Fibroblast of skin of right quadriceps (primary cell): ENCODE results near the gene EYS.
"Not testable (repeated sequence)": the region's sequence is repeated elsewhere in the genome, so short reads cannot be mapped to it uniquely, and the experiment has no call there.

Experiments used
- DNase-seq: peaks from one replicate; pipeline ENCODE4 v3.0.0-alpha.2; 2013

EYS gene

DNA sequence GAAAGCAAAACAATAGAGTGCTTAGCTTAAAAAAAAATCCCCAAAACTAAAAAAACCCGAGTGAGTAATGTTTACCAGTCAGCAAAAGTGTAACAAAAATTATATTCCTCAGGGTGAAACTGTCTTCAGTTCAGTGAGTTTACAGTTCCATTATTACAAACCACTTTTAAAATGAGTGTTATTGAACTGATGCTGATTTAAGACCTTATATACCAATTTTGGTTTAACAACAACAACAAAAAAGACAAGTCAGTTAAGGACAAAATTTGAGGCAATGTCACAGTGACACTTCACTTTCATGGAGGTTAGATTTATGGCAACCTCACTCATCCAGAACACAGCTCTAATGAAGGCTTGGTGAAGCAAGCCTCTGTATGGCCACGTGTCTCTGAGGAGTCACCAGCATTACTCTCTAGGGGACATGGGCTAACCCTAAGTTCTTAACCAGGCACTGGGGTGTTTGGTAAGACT is 1440.6 kb downstream of the EYS start:
- DNase-seq = no peak

DNA sequence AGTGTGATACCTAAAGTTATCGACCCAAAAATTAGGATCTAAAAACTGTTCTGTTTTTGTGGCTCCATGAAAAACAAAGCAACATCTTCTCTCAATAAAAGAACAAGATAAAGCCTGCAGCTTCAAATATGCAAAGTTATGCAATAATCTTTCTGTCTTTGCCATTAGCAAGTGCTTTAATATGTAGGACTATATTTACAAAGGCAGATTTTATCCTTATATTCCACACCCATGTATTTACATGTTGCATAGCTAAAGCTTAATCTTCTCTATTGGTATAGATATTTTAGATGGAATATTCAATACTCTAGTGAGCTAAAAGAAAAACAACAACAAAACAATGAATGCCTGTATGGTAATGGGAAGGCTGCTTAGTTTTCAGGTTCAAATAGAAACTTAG is 1443.2 kb downstream of the EYS start:
- no peak for DNase-seq

DNA sequence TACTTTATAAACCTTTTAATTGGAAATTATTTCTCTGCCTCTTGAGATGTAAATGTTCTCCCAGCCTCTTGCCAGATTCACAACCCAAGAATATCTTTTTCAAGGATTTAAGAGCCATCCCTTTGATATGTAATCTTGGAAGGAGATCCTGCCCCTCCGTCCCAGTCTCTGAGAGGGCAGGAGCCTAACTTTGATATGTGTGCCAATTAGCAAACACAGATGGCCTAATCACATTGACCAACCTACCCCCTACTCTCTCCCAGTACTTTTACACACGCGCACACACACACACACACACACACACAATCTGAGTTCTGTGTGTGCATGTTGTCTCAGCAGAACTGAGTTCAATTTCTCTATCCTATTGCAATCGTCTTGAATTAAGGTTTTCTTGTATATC is 1447.7 kb downstream of the EYS start:
- DNase-seq = no peak

DNA sequence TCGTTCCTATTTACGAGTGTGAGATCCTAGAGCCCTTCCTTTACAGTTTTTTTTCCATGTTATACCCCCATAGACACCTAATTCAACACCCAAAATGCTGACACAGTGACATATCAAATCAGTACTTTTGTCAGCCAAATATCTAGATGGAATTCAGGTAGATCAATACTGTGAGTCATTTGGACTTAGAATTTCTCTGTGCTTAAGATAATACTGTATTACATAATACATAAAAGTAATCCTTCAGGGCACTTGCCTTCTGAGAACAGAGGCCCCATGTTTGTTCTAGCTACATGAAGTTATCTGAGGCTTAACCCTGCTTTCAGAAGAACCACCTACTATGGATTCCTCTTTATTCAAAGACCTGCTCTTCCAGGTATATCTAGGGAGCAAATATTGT is 1448.3 kb downstream of the EYS start:
- DNase-seq = no peak

DNA sequence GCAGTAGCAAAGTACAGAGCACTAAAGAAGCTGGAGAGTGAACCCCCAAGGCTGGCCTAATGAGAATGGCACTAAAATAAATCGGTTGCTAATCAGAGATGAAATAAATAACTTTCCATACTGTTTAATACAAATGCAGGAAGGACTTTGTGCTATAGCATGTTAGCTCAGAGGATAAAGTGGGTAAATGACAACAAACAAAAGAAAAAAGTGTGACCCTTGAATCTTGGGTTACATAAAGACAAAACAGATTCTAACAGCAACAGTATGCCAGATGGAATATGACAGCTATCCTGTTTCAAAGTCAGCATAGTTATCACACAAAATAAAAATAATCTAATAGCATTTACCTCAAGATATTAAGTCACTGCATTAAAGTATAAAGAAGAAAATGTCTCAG is 1448.7 kb downstream of the EYS start:
- no peak for DNase-seq

DNA sequence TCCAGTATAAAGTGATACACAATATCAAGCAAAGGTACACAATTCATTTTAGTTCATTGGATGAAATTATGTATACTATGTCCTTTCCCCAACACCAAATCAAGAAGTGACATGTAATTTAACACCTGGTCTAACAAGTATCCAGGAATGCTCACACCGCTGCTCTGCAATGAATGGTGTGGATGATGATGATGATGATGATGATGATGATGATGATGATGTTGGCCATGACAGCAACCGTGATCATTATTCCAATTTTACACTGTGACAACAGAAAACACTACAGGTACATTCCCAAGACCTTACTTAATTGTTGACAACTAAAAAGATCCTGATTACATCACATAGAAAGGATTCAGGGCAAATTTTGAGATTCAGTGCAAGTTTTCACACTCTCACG is 1449.4 kb downstream of the EYS start:
- DNase-seq = no peak

DNA sequence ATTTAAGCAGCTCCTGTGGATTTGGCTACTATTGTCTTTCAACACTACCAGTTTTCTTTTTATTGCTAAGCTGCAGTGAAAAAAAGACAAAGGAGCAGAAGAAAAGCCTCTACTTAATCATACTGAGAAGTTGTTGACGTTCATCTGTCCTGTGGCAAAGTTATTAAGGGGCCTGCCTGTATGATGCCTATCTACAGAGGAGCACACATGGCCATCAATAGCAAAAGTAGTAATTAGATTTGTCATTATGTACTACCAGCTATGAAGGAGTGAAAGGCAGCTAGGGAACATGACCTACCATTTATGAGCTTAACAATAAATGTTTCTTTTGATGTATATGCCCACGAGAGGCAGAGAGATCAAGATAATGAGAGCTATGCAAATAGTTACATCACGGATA is 1450.5 kb downstream of the EYS start:
- no peak for DNase-seq

DNA sequence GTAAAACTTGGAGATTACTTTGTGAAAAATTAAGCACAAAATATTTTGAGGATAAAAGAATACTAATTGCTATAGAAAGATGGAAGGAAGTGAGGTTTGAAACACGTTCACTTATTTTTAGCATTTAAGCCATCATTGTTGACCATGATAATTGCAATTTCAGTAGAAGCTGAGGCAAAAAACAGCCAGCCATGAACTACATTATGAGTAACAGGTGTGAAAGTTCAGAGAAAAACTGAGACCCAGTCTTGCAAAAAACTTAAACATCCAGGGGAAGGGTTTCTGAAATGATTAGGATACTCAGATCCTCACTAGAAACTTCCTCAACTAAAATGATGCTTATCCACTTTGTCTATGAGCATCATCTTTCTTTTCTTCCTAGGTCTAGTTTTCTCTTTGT is 1452.0 kb downstream of the EYS start:
- DNase-seq = no peak

DNA sequence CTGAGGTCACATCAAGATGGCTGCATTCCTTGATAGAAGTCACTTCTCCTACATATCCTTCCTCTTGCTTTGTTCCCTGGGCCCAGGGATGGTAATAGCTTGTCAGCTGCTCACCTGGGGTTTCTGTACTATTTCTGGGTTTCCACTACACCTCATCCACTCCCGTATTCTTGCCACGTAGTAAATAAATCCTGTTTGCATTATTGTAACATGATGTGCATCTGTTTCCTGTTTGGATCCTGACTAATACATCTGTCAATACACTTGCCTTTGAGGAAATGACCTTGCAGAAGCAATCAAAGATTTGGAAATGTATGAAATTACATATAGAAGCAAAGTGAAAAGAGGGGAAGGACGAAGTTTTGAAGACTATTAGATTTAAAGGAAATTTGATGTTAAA is 1452.5 kb downstream of the EYS start:
- DNase-seq = no peak

DNA sequence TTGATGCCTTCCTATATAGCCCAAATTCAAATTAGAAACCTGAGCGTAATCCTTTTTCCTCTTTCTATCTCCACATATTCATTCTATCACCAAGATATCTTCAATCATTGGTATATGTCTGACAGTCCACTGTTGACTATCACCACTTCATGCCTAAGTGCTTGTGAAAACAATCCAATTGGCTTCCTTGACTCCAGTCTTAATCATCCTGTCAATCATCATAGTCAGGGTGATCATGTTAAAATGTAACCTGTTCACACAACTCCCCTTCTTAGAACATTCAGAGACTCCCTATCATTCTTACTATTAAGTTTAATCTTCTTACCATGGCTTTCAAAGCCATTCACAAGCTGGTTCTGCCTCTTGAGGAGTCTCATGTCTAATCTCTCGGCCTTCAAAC is 1454.8 kb downstream of the EYS start:
- DNase-seq = no peak

DNA sequence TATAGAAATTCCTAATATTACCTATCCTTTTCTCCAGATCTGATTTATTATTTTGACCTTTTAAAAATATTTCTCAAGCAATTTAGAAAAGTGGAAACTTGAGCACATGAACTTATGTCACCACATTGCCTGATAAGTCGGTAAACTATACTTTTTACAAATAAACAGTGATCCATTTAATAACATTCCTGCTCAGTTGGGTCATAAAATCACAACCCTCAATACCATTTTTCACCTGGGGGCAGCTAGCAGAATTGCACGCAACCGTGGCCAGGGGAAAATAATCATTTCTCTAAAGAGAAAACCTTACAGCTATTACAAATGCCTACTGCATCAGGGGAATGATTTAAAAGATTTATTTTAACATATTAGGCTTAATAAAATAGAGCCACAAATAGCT is 1456.9 kb downstream of the EYS start:
- peak; percentile 21 for DNase-seq

DNA sequence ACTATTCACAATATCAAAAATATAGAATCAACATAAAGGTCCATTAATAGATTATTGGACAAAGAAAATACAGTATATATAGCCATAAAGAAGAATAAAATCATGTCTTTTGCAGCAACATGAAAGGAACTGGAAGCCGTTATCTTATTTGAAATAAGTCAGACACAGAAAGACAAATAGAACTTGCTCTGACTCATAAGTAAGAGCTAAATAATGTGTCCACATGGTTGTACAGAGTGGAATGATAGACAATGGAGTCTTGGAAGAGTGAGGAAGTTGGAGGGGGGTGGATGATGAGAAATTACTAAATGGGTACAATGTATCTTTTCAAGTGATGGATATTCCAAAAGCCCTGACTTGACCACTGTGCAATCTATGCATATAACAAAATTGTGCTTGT is 1457.9 kb downstream of the EYS start:
- no peak for DNase-seq

DNA sequence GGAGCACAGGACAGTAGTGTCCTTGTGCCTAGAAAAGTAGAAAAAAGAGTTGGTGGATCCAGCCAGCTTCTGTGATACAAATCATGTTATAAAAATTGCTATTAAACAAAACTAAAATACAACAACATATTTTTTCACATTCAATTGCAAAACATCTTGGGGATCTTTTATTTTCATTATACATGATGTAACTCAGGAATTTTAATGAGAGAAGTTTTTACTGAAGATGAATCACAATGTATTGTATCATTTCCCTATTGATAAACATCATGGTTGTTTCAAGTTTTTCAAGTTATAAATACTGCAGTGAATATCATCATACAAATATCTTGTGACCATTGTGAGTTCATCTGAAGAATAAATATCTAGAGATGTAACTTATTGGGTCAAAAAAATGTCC is 1463.4 kb downstream of the EYS start:
- DNase-seq = no peak

DNA sequence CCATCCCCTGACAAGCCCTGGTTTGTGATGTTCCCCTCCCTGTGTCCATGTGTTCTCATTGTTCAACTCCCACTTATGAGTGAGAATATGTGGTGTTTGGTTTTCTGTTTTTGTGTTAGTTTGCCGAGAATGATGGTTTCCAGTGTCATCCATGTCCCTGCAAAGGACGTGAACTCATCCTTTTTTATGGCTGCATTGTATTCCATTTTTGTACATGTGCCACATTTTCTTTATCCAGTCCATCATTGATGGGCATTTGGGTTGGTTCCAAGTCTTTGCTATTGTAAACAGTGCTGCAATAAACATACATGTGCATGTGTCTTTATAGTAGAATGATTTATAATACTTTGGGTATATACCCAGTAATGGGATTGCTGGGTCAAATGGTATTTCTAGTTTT is 1468.1 kb downstream of the EYS start:
- not testable (repeated sequence) for DNase-seq

DNA sequence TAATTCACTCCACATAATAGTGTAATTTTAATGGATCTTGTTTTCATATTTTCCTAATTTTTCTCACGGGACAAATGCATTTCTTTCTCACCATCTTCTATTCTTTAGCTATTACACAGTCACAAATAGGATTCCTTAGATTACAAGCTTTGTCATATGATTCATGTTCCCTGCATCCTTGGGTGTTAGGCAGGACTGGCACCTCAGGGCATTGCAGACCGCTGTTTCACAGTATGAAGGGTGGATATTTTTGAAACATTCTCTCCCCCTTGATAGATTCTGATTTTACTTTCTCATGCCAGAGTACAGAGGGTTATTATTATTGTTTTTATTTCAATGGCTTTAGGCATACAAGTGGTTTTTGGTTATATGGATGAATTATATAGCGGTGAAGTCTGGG is 1469.0 kb downstream of the EYS start:
- DNase-seq = no peak

DNA sequence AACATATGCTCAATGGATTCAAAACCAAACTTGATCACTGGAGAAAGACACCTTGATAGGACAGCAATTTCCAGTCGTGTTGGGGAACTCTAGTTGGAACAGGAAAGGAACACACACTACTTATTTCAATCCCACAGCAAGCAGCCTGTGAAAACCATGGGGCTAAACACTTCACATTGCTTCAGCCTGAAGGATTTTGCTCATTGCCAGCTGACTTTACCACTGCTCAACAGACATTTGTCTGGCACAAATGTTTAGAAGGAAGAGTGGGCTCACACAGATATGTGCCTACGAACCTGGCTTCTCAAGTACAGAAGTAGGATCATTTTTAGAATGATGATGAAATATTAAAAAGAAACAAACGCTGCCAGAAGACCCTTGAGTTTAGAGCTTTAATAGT is 1473.3 kb downstream of the EYS start:
- DNase-seq = no peak

DNA sequence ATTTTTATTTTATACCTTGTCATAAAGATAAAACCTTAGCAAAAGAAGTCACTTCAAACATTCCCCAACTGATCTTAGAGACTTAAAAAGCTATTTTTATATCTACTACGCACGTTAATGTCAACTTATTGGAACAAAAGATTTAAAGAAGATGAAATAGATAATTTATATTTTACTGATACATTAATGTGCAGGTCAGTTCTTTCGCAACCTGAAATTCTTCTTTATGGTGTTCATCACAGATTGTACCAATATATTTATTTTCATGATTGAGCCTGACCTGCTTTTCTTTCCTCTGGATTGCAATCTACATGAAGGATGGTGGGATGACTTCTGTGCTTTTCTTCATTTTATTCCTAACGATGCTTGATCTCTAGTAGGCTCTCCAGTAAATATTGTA is 1475.1 kb downstream of the EYS start:
- DNase-seq = no peak

DNA sequence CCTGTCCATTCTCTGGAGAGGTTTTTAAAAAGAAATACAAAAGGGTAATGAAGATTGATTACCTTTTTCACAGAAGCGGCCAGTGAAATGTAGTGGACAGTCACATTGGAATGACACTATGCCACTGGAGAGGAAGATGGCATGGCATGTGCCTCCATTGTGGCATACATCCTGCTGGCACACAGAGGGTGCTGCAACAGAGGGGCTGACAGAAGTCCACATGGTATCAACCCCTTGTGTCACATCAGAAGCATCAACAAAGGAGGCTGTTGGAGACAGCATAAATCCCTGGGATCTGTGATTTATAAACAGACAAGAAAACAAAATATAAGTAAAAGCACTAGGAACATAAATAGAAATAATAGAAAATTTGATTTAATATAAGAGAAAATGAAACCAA is 1476.5 kb downstream of the EYS start:
- DNase-seq = no peak

DNA sequence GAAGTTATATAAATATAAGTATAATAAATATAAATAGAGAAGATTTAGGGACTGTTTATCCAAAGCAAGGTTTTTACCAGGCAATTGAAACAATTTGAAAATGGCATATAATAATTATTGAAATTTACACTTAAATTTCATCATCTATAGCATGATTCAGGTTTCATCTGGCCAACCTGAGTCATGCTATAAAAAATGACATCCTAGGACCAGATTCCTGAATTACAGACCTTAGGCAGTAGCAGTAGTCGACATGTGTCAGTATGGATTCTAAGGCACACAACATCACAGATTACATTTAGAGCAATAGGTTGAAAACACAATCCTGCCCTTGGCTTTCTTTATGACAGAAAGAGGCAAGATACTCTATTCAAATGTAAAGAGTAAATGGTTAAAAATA is 1479.2 kb downstream of the EYS start:
- DNase-seq = peak; percentile 7

DNA sequence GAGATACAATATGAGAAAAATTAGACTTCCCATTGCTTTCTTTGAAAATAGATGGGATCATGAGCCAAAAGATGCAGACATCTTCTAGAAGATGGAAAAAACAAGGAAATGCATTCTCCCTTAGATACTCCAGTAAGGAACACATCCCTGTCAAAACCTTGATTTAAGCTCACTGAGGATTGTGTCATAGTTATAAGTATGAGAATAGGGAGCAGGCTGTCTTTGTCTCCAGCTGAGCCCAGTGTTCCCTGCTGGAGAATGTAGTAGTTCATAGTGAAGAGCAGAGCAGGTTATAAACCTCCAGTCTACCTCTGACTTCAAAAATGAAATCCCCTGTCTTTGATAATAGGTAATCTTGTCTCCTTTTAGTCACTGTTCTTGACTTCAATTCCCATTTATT is 1481.5 kb downstream of the EYS start:
- no peak for DNase-seq

DNA sequence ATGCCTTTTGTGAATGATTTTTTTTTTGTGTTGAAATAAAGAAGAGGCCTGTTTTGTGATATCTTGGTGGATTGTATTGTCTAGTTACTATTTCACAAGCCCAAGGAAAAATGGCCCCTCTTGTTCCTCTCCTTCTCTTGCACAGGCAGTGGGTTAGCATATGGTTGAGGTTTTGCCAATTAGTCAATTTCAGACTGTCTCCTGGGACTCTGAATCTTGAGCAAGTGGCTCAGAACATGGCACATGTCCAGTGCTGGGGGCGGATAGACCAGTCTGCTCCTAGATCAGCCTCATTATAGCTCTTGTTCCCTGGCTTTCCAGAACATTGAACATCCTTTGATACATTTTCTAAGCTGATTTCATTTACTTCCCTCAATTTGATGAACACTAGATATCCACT is 1482.2 kb downstream of the EYS start:
- peak; percentile 39 for DNase-seq

DNA sequence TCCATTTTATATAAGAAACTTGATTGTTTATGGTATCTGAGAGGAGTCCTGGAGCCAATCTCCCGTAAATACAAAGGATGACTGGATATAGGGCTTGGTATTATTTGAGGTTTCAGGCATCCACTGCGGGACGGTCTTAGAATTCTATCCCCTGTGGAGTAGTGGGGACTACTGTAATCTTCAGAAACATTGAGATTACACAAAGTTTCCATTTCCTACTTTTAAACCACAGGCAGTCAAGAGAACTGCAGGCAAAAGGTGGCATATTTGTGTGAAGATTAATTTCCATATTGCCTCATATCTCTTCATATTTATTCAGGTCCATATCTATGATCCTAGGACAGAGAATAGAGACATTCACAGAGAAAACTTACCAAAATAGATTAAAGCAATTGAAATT is 1485.2 kb downstream of the EYS start:
- peak; percentile 10 for DNase-seq

DNA sequence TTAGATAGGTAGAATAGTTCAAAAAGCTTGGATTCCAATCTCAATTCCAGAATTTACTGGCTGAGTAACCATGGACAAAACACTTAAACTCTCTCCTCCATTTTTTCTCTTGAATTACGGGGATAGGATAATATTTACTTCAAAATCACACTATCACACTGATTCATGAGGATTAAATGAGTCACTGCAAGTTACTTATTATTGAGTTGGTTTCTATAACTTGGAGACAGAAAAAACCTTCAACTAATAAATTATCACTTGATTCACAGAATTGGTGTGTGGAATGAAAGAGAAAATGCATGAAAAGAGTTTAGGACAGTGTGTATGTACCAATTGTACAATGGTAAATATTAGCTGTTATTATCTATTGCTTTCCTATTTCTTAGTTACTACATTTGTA is 1486.2 kb downstream of the EYS start:
- no peak for DNase-seq

DNA sequence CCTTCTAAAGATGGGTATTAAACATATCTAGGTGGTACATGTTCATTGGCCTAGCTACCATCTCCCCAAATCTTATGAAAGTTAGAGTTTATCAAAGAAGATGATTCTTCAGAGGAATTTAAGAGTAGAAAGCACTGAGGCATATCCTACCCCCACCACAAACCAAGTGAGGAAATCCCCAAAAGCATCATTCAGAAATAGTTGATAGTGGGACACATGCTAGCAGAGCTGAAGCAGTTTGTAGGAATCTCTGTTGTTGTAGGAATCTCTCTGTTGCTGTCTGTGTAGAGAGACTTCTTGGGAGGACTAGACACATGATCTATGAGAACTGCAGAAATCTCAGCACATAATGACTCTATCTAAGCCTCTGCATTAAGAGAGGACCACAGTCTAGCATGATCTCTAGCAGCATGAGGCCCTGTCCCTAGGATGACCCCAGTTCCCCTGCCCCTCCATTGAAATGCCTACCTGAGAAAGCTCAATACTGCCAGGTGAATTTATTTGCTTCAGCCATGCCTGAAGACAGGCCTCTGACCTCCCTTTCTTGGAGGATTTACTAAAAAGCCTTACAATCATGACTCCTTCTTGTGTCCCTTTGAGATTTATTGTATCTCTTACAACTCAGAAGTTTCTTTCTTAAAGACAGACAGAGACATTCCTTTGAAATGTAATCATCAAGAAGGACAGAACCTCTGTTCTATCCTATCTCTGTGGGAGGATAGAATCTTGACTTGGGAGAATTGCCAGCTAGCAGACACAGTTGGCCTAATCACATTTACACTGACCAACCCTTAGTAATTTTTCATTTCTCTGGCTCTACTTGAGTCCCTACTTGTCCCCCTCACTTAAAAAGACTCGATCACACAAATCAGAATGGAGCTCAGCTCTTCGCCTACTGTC is 1489.1 kb downstream of the EYS start:
- DNase-seq = peak; percentile 36

DNA sequence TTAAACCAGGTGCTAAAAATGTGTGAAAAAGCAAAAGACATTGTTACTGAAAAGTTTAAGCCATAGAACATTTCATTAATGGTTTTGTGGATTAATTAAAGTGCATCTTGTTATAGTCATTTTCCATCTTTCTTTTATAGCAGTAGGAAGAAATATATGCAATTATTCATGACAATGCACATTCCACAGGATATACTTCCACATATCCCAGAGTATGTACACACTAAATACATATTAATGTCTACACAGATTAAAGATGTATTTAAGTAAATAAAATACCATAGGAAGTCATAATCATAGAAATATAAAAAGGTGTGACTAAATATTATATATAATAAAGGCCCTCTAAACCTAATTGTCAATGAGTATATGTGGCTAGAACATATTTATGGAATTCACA is 1492.7 kb downstream of the EYS start:
- no peak for DNase-seq
